HepG2 (cell line): Measurements from ENCODE around the gene P4HB. TPM values are rescaled to one million over a fixed set of nuclear protein-coding genes. Genes with fewer than 3 reads are reported as not detected.
A peak's percentile ranks its signal among the peaks of the same experiment; 100 is the strongest.

Source experiments
- CBFB ChIP-seq: sonication (generic); formaldehyde crosslinking; IDR thresholded peaks from 2 replicates; pipeline ENCODE4 v1.4.0; 2020; ENCODE audit warnings: missing genetic modification reagents
- DMAP1 ChIP-seq: IDR thresholded peaks from 2 replicates; pipeline ENCODE4 v1.6.1; 2016
- EP300 ChIP-seq, 3 experiments: sonication (generic) in 1 of 3; formaldehyde crosslinking in 1 of 3; IDR thresholded peaks; 2 replicates each; pipeline versions ENCODE4 v1.5.1 to v1.6.1; 2011 to 2020; ENCODE audit warnings: low read depth in 2 of 3, low read length in 2 of 3, borderline replicate concordance in 1 of 3, improper control_type of control experiment in 1 of 3, mild to moderate bottlenecking in 1 of 3, missing genetic modification reagents in 1 of 3, moderate library complexity in 1 of 3
- ETV6 ChIP-seq: sonication (generic); formaldehyde crosslinking; conservative IDR thresholded peaks from 2 replicates; pipeline ENCODE4 v1.4.0; 2020; ENCODE audit warnings: missing genetic modification reagents
- GABPB1 ChIP-seq: IDR thresholded peaks from 2 replicates; pipeline ENCODE4 v1.6.1; 2016; ENCODE audit warnings: mild to moderate bottlenecking, missing genetic modification reagents, moderate library complexity, missing compliant biosample characterization
- HDAC1 ChIP-seq: sonication (generic); formaldehyde crosslinking; IDR thresholded peaks from 2 replicates; pipeline ENCODE4 v1.5.1; 2020; ENCODE audit warnings: mild to moderate bottlenecking, missing genetic modification reagents
- KDM5A ChIP-seq: fragments of 200-600 bp; sonication (generic); IDR thresholded peaks from 2 replicates; pipeline ENCODE4 v1.7.0; 2018; ENCODE audit warnings: antibody characterized with exemption, mild to moderate bottlenecking, low read length, borderline replicate concordance
- MED8 ChIP-seq: sonication (generic); formaldehyde crosslinking; IDR thresholded peaks from 2 replicates; pipeline ENCODE4 v1.8.1; 2023; ENCODE audit warnings: mild to moderate bottlenecking, missing genetic modification reagents; ENCODE audit not compliant: insufficient replicate concordance
- MIXL1 ChIP-seq: IDR thresholded peaks from 2 replicates; pipeline ENCODE4 v1.6.1; 2016
- NRL ChIP-seq: sonication (generic); formaldehyde crosslinking; IDR thresholded peaks from 2 replicates; pipeline ENCODE4 v1.5.0; 2020; ENCODE audit warnings: missing genetic modification reagents, mild to moderate bottlenecking, moderate library complexity, borderline replicate concordance
- RFXANK ChIP-seq: IDR thresholded peaks from 2 replicates; pipeline ENCODE4 v1.6.1; 2016
- SALL2 ChIP-seq: sonication (generic); formaldehyde crosslinking; IDR thresholded peaks from 2 replicates; pipeline ENCODE4 v1.8.1; 2023; ENCODE audit warnings: mild to moderate bottlenecking, missing genetic modification reagents, inconsistent platforms
- SIN3A ChIP-seq: IDR thresholded peaks from 2 replicates; pipeline ENCODE4 v1.6.1; 2011; ENCODE audit warnings: low read depth, mild to moderate bottlenecking, control low read depth, low read length, borderline replicate concordance
- TEAD3 ChIP-seq: optimal IDR thresholded peaks from 2 replicates; pipeline ENCODE3; 2016; ENCODE audit warnings: borderline replicate concordance
- ZFX ChIP-seq: sonication (generic); formaldehyde crosslinking; IDR thresholded peaks from 2 replicates; pipeline ENCODE4 v1.4.0; 2020; ENCODE audit warnings: mild to moderate bottlenecking, low read depth, missing genetic modification reagents, moderate library complexity
- ZMAT3 ChIP-seq: sonication (generic); formaldehyde crosslinking; conservative IDR thresholded peaks from 2 replicates; pipeline ENCODE4 v1.7.0; 2021; ENCODE audit warnings: missing genetic modification reagents
- ZNF225 ChIP-seq: sonication (generic); formaldehyde crosslinking; IDR thresholded peaks from 2 replicates; pipeline ENCODE4 v1.4.0; 2020; ENCODE audit warnings: mild to moderate bottlenecking, missing genetic modification reagents
- ZNF781 ChIP-seq: sonication (generic); formaldehyde crosslinking; IDR thresholded peaks from 2 replicates; pipeline ENCODE4 v1.5.1; 2020; ENCODE audit warnings: borderline replicate concordance, mild to moderate bottlenecking, missing genetic modification reagents; ENCODE audit errors: not compliant biosample characterization
- ZNF782 ChIP-seq: sonication (generic); formaldehyde crosslinking; IDR thresholded peaks from 2 replicates; pipeline ENCODE4 v1.4.0; 2020; ENCODE audit warnings: missing genetic modification reagents, mild to moderate bottlenecking, borderline replicate concordance
- ZSCAN20 ChIP-seq: sonication (generic); formaldehyde crosslinking; IDR thresholded peaks from 2 replicates; pipeline ENCODE4 v1.4.0; 2020; ENCODE audit warnings: missing genetic modification reagents, mild to moderate bottlenecking, borderline replicate concordance
- polyA plus RNA-seq, 8 experiments: library from polyadenylated mRNA; depleted of rRNA in 3 of 8; stranded (reverse) in 7 of 8; unstranded in 1 of 8; fragments of >200 nt; fragmentation: Illumina TruSeq in 4 of 8; extraction: Trizol in 4 of 8; gene quantifications; 2 replicates each; pipeline versions ENCODE4 v1.2.1 to v1.2.3, GENCODE V29; 2011 to 2016; ENCODE audit warnings: low read depth in 4 of 8, missing spikeins in 1 of 8, mixed read lengths in 1 of 8; ENCODE audit not compliant: insufficient read depth in 1 of 8
- total RNA-seq, 5 experiments: library from RNA; depleted of rRNA; stranded (reverse); fragments of >200 nt; fragmentation: Illumina TruSeq; extraction: Trizol; gene quantifications; 2 replicates each; pipeline ENCODE4 v1.2.3, GENCODE V29; 2016; ENCODE audit warnings: low read depth in 1 of 5
- TF ChIP-seq, protein P1 (sequence below): sonication (generic); formaldehyde crosslinking; IDR thresholded peaks from 2 replicates; pipeline ENCODE4 v1.5.0; 2020; ENCODE audit warnings: mild to moderate bottlenecking, missing genetic modification reagents, borderline replicate concordance
- TF ChIP-seq, protein P2 (sequence below), 2 experiments: sonication (generic) in 1 of 2; formaldehyde crosslinking in 1 of 2; IDR thresholded peaks; 2 replicates each; pipeline versions ENCODE4 v1.4.0 to v1.6.1; 2016 to 2020; ENCODE audit warnings: borderline replicate concordance in 1 of 2, low read depth in 1 of 2, mild to moderate bottlenecking in 1 of 2, missing genetic modification reagents in 1 of 2

Gene P4HB
- total and polyA plus RNA-seq, 2 of the 13 experiments (the other 11 are each of a cell fraction or from before 2014, with no cell fraction given) = 185 to 782 TPM

DNA sequence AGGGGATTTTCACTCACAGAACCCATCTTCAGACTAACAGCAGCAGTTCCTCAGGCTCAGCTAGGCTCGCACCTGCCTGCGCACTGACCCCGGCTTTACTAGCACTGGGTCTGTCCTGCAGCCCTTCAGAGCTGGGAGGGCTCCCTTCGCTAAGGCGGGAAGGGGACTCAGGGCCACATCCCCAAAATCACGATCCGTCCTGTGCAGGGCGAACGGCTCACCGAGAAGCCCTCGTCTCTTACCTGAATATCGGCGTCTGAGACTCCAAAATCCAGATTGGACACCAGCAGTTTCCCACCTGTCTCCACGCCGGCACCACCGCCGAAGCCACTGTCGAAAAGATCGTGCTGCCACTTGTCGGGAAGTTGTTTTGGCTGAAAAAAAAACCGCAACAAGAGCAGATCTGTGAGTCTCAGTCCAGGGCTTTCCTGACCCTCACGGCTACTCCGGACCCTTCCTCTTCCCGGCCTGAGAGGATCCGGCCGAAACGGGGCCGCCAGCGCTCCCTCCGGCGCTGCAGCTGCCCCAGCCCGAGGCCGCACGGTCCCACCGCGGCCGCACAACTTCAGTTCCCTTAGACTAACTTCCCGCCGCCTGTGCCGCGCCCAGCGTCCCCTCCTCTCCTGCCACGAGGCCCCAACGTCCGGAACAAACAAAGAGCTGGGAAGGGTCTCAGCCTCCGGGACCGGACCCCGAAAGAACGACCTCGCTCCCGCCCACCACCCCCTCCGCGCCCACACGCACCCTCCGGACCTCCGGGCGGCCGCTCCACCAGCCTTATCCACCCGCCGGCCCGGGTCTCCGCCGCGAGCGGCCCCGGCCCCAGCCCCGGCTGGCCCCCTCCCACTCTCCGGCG lies 30.3 kb upstream of the P4HB start (continued):
- TF ChIP-seq ZNF225 (CRISPR knock-in tag) (peak; percentile 27; the same call in 1 of the 2 replicates), ZNF782 (CRISPR knock-in tag) (0 out of 2 replicates have a peak, but pooled peaks have one; percentile 37), MED8 (CRISPR knock-in tag) (no peak), ZNF781 (CRISPR knock-in tag) (peak; percentile 74), EP300 (IDR thresholded peaks at IDR 0.05; ENCODE audit: low read depth in 2 of 2, low read length in 2 of 2) (no peak), EP300 (CRISPR knock-in tag; IDR thresholded peaks at IDR 0.05; ENCODE audit: borderline replicate concordance) (no peak), GABPB1 (peak; percentile 59; the same call in 1 of the 2 replicates), ZMAT3 (CRISPR knock-in tag) (no peak), ETV6 (0 out of 2 replicates have a peak, but pooled peaks have one; percentile 36), SIN3A (peak; percentile 23; the same call in 1 of the 2 replicates), ZFX (peak; percentile 27), KDM5A (peak; percentile 17; the same call in 1 of the 2 replicates), TEAD3 (CRISPR knock-in tag) (peak; percentile 24), RFXANK (CRISPR knock-in tag) (no peak), SALL2 (0 out of 2 replicates have a peak, but pooled peaks have one; percentile 20), MIXL1 (CRISPR knock-in tag) (no peak), ZSCAN20 (CRISPR knock-in tag) (0 out of 2 replicates have a peak, but pooled peaks have one; percentile 36), HDAC1 (CRISPR knock-in tag) (0 out of 2 replicates have a peak, but pooled peaks have one; percentile 22), NRL (CRISPR knock-in tag) (peak; percentile 79; the same call in 1 of the 2 replicates), DMAP1 (CRISPR knock-in tag) (peak; percentile 1; the same call in 1 of the 2 replicates), CBFB (CRISPR knock-in tag) (0 out of 2 replicates have a peak, but pooled peaks have one; percentile 40)
- TF ChIP-seq, protein P1, sequence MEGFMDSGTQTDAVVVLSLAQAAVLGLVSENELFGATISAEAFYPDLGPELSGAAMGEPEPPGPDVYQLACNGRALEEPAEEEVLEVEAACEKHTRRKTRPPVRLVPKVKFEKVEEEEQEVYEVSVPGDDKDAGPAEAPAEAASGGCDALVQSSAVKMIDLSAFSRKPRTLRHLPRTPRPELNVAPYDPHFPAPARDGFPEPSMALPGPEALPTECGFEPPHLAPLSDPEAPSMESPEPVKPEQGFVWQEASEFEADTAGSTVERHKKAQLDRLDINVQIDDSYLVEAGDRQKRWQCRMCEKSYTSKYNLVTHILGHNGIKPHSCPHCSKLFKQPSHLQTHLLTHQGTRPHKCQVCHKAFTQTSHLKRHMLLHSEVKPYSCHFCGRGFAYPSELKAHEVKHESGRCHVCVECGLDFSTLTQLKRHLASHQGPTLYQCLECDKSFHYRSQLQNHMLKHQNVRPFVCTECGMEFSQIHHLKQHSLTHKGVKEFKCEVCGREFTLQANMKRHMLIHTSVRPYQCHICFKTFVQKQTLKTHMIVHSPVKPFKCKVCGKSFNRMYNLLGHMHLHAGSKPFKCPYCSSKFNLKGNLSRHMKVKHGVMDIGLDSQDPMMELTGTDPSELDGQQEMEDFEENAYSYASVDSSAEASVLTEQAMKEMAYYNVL (CRISPR knock-in tag) = no peak
- TF ChIP-seq, protein P2, sequence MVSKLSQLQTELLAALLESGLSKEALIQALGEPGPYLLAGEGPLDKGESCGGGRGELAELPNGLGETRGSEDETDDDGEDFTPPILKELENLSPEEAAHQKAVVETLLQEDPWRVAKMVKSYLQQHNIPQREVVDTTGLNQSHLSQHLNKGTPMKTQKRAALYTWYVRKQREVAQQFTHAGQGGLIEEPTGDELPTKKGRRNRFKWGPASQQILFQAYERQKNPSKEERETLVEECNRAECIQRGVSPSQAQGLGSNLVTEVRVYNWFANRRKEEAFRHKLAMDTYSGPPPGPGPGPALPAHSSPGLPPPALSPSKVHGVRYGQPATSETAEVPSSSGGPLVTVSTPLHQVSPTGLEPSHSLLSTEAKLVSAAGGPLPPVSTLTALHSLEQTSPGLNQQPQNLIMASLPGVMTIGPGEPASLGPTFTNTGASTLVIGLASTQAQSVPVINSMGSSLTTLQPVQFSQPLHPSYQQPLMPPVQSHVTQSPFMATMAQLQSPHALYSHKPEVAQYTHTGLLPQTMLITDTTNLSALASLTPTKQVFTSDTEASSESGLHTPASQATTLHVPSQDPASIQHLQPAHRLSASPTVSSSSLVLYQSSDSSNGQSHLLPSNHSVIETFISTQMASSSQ (IDR thresholded peaks at IDR 0.05; ENCODE audit: low read depth) = no peak
- TF ChIP-seq, protein P2 (CRISPR knock-in tag; IDR thresholded peaks at IDR 0.05; ENCODE audit: borderline replicate concordance) = 0 out of 2 replicates have a peak, but pooled peaks have one; percentile 18
